Measurements from ENCODE around the gene NT5DC1. TPM values are rescaled to one million over a fixed set of nuclear protein-coding genes. Genes with fewer than 3 reads are reported as not detected.

NT5DC1 gene
- total RNA-seq, 1 donor from 2014 or later = 38.8 TPM

- intact Hi-C loops (cut with DNase I) = loop anchor here (5.0 to 10.0 kb wide), 2 partner anchors 60 to 318 kb away; partner anchors contain the start of gene TSPYL1
- DNase-seq (ENCODE audit: low spot score) = no peak
These were observed 116.4 kb downstream of the NT5DC1 start for GRCh38 chr6:116217069-116217468.

DNA sequence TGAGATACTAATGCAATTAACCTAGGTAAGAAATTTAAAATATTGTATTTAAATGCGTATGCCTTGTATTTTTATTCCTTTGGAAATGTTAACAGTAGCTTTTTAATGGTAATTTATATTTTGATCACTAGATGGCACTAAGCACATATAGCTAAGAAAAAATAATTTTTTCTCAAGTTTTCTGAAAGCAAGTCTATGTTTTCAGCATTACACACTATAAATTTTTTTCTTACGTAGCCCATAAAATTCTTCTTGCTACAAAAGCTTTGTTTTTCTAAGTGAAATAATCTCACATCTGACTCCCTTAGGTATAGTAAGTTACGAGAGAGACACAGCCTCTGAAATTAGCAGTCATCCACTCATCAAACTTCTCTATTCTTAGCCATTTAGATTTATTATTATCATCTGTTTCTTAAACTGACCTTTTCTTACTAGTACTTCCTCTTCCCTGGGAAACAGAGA is 117.5 kb downstream of the NT5DC1 start:
- no peak for DNase-seq (ENCODE audit: low spot score)
- intact Hi-C loops (cut with DNase I) = loop anchor here (5.0 to 10.0 kb wide), 2 partner anchors 59 to 317 kb away; partner anchors contain the start of gene TSPYL1

GRCh38 chr6:116218866-116219265 is 118.2 kb downstream of the NT5DC1 start:
- intact Hi-C loops (cut with DNase I) = loop anchor here (5.0 to 10.0 kb wide), 2 partner anchors 58 to 316 kb away; partner anchors contain the start of gene TSPYL1
- no peak for DNase-seq (ENCODE audit: low spot score)

- no peak for DNase-seq (ENCODE audit: low spot score)
- intact Hi-C loops (cut with DNase I) = no loop called here
These were observed 120.4 kb downstream of the NT5DC1 start for GRCh38 chr6:116221067-116221466.

- no peak for DNase-seq (ENCODE audit: low spot score)
- intact Hi-C loops (cut with DNase I) = no loop called here
These were observed 121.3 kb downstream of the NT5DC1 start for GRCh38 chr6:116221911-116222310.

DNA sequence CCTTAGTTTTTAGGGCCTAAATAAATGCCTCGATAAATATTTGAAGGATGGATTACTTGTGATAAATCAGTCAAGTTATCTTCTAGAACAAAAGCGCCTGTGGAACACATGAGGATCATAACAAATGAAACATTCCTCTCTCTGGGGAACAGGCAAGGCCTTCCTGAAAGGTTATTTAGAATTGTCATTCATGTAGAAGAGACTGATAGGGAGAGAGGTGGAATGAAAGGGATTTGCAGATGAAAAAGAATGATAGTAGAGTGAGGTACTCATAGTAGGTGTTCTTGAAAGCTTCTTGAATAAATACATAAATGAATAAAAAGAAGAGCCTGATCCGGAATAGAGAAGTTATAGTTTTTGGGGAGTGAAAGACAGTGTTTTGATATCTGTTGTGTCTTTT is 122.7 kb downstream of the NT5DC1 start:
- DNase-seq (ENCODE audit: low spot score) = no peak
- intact Hi-C loops (cut with DNase I) = no loop called here

GRCh38 chr6:116229287-116229913 is 128.7 kb downstream of the NT5DC1 start:
- intact Hi-C loops (cut with DNase I) = no loop called here
- DNase-seq (ENCODE audit: low spot score) = peak; percentile 91

- DNase-seq (ENCODE audit: low spot score) = no peak
- intact Hi-C loops (cut with DNase I) = no loop called here
These were observed 134.0 kb downstream of the NT5DC1 start for GRCh38 chr6:116234689-116235088.

DNA sequence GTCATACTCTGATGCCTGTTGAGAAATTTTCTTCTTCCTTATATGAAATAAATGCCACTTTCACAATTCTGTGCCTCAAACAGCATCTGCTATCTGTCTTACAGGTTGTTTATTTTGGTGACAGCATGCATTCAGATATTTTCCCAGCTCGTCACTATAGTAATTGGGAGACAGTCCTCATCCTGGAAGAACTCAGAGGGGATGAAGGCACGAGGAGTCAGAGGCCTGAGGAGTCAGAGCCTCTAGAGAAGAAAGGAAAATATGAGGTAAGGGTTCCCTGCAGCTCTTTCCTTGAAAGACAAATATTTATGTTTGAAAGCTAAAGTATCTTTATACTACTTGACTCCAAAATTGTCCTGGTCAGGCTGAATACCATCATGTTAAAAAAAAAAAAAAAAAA is 137.4 kb downstream of the NT5DC1 start:
- DNase-seq (ENCODE audit: low spot score) = no peak
- intact Hi-C loops (cut with DNase I) = no loop called here

DNA sequence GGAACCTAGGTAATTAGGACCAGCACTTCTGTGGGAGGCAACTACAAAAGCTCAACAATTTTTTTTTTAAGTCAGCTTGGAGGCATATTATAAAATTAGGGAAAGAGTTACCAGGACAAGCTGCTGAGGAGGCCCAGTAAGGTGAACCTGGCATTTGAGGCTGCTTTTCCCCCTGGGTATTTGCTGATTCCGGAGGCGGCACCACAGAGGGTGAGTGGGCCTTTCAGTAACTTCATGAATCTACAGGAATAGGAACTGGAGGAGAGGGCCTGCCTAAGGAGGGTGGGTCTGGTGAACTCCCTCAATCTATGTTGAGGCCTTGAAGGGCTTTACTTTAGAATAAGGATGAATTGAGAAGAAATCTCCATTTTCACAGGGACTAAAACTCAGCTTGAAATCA is 138.6 kb downstream of the NT5DC1 start:
- no peak for DNase-seq (ENCODE audit: low spot score)
- intact Hi-C loops (cut with DNase I) = no loop called here

DNA sequence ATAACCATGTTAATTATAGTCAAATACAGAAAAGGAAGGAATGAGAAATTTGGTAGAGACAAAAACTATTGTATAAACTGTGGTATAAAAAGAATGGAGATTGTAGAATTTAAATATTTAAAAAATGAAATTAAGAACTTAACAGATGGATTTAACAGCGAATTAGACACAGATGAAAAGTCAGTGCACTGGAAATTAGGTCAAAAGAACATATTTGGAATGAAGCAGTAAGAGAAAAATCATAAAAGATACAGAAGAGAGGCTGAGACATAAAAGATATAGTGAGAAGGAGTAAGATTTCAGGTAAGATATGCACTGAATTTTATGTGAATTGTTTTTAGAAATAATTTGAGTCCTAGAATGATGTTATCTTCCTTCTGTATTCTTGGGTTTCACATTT is 139.2 kb downstream of the NT5DC1 start:
- intact Hi-C loops (cut with DNase I) = no loop called here
- no peak for DNase-seq (ENCODE audit: low spot score)

GRCh38 chr6:116244284-116244683 is 143.6 kb downstream of the NT5DC1 start:
- no peak for DNase-seq (ENCODE audit: low spot score)
- intact Hi-C loops (cut with DNase I) = no loop called here

DNA sequence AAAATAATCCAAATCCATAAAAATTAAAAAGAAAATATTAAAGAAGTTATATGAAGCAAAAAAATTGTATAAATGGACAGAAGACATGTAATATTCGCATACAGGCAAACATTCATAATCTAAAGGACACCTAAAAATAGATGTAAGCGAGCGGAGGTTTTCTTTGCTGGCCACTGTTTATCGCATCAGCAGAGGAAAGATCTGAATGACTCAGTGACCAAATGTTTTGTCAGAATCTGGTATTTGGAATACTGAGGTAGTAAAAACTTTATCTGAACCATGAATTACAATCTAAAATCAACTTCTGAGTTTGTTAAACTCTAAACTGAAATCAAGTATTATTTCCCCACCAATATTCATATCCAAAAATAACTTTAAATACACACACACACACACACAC is 145.4 kb downstream of the NT5DC1 start:
- intact Hi-C loops (cut with DNase I) = no loop called here
- DNase-seq (ENCODE audit: low spot score) = no peak

DNA sequence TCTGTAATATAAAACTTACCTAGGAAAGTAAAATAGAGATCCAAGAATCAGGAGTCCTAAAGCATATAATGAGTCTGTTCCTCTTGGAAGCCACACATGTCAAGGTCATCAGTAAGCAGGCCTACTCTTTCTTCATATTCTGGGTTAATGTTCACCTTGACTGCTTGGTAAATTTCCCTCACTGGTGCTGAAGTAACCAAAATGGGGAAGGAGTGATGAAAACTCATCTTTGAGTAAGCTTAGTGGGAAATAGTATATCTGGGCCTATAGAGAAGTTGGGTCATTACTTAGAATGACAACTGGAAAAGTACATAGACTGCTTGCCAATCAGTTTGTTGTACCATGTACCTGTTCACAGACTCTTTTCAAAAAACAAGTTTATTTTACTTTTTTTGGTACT is 146.6 kb downstream of the NT5DC1 start:
- intact Hi-C loops (cut with DNase I) = no loop called here
- no peak for DNase-seq (ENCODE audit: low spot score)

DNA sequence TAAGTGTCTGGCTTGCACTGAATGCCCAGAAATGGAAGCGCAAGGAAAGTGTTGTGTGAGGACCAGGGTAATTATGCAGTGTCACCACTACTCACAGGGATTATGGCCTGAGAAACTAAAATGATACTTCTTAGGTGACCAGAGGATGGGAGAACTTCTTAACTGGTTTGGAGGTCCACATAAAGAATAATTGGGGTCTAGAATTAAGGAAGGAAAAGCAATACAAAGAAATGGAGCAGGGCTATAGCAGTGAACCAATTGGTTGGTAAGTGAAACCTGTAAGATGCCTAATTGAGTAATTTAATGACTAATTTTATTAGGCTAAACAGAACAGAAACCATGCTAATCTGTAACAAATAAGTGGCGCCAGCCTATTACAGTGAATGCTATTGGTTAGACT is 147.9 kb downstream of the NT5DC1 start:
- intact Hi-C loops (cut with DNase I) = no loop called here
- DNase-seq (ENCODE audit: low spot score) = no peak

DNA sequence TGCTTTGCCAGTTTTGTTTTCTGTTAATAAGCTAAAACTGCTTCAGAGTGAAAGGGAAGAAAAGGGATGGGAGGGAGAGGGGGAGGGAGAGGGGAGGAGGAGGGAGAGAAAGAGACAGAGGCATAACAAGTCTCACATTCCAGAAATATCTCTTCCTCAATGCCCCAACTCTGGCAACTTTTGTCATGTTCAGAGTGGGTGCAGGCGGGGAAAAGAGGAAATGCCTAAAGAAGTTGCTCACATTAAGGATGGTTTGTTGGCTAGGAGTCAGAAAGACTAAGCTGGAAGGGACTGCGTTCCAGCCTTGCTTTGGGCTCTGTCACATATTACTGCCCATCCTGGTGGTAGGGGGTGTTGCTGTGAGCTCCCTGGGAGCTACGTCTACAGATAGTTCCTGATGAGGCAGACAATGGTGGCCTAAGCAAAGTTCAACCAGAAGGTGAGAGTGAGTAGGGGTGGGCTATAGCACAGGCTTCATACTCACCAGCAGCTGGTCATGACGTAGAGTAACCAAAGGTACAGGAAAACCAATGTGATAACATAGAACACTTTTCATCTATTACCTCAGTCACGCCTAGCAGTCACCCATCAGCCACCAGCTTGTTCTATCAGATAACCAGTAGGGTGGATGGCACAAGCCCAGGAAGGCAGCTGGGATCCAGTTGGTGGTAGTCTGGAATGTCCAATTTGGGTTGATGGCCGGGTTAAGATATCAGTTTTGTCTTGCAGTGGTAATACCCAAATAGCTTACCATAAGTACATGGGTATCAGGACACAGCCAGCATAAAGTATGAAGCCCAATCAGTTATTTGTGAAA is 151.1 kb downstream of the NT5DC1 start:
- DNase-seq (ENCODE audit: low spot score) = no peak
- intact Hi-C loops (cut with DNase I) = no loop called here

DNA sequence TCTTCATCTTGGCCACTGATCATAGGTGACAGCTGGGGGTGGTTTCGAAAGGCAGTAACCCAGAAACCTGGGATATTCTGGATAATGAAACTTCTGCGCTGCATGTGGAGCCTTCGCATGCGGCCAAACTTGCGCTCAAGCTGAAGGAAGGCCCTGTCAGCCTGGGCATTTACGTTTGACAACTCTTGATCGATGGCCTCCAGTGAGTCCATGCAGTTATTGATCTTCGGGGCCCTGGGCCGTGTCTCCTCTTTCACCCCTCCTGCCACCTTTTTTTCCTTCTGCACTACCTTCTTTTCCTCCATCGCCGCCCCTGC is 152.5 kb downstream of the NT5DC1 start:
- intact Hi-C loops (cut with DNase I) = no loop called here
- DNase-seq (ENCODE audit: low spot score) = no peak

GRCh38 chr6:116253505-116254296 is 153.0 kb downstream of the NT5DC1 start, which contains the start of gene TSPYL4:
Gene TSPYL4 (minus strand): TSS chr6:116254075. CDS start chr6:116254008, 67 bp downstream.
- peak; percentile 97 for DNase-seq (ENCODE audit: low spot score)
- intact Hi-C loops (cut with DNase I) = loop anchor here (1.0 kb wide), 1 partner anchor 25 kb away; no protein-coding TSS in a partner anchor

DNA sequence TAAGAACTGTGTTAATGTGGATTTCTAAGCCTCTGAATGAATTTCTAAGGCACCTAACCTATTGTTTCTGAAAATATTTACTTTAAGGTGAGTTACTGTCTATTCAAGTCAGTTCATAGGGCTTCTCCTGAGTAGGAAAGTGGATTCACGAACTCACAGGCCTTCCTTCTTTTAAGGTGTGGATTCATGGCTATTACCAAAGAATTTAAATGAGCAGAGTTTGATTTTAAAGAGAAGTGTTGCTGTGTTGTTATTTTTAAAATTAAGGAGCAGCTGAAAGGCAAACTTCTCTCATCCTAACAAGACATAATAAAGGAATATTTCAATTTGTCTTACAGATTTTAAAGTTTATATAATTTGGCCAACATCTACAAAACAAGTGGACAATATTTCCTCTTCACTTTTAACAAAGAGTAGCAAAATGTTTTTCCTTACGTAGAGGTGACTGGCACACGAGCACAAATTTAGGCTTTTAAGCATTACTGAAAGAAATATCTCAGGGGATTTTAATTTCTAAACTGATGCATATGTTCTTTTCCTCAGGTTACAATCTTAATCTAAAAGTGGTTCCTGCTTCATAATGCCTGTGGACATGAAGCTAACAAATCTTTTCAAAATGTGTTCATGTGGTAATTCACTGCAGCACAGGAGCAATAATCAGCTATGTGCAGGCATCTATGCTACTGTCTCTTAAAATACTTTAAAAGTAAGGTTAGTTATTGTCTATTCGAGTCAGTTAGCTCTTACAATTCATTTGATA is 153.8 kb downstream of the NT5DC1 start:
- intact Hi-C loops (cut with DNase I) = loop anchor here (1.0 kb wide), 1 partner anchor 24 kb away; no protein-coding TSS in a partner anchor
- DNase-seq (ENCODE audit: low spot score) = no peak

All from cardiac septum (tissue), 1 donor.